UCSD-AML1 (cell line): ENCODE measurements around the gene EGFL6.

ENCODE experiments used
- DNase-seq: peaks from one replicate; lab custom pipeline; 2025; ENCODE audit not compliant: unreplicated experiment; lab: John Stamatoyannopoulos, UW

EGFL6 gene, protein sequence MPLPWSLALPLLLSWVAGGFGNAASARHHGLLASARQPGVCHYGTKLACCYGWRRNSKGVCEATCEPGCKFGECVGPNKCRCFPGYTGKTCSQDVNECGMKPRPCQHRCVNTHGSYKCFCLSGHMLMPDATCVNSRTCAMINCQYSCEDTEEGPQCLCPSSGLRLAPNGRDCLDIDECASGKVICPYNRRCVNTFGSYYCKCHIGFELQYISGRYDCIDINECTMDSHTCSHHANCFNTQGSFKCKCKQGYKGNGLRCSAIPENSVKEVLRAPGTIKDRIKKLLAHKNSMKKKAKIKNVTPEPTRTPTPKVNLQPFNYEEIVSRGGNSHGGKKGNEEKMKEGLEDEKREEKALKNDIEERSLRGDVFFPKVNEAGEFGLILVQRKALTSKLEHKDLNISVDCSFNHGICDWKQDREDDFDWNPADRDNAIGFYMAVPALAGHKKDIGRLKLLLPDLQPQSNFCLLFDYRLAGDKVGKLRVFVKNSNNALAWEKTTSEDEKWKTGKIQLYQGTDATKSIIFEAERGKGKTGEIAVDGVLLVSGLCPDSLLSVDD

DNA sequence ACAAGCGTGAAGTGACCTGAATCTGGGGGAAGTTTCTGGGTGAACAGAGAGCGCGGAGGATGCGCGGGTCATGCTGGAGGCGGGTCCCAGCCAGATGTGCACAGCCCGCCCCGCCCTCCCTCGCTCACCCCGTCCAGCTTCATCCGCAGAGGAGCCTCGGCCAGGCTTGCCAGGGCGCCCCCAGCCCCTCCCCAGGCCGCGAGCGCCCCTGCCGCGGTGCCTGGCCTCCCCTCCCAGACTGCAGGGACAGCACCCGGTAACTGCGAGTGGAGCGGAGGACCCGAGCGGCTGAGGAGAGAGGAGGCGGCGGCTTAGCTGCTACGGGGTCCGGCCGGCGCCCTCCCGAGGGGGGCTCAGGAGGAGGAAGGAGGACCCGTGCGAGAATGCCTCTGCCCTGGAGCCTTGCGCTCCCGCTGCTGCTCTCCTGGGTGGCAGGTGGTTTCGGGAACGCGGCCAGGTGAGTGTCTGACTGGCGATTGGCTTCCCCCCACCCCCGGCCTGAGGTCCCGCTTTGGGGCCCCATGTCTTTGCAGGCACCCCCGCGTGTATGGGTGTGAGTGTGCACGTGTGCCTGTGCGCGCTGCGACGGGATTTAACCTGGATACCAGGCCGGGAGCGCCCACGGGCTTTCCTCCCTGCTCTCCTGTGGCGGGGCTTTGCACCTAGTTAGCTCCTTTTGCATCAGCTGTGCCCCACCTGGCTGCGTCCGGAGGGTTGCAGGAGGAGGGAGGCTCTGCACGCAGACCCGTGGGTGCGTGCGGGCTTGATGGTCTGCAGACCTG, at the start of gene EGFL6:
Gene EGFL6 (plus strand): TSS at position 123 of the 782 bp plus-strand sequence. CDS start 261 bp downstream, at position 384.
- DNase-seq: no peak

DNA sequence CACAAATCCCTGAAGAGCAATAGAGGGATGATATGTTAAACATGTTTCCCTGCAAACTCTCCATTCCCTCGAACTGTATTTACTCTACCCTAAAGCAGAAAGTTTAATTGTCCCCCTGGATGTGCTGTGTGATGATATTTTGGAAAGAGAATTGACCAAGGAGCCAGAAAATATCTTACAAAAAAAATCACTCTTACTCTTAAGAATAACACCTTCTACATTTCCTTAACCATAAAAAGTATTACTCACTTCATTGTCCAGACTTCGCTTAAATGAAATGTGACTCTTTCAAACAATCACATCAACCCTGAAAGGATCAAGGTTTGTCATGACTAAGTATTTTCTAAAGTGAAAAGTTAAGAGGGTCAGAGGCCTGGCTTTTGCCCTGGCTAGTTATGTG, 49.0 kb upstream of the EGFL6 start:
- no peak for DNase-seq

DNA sequence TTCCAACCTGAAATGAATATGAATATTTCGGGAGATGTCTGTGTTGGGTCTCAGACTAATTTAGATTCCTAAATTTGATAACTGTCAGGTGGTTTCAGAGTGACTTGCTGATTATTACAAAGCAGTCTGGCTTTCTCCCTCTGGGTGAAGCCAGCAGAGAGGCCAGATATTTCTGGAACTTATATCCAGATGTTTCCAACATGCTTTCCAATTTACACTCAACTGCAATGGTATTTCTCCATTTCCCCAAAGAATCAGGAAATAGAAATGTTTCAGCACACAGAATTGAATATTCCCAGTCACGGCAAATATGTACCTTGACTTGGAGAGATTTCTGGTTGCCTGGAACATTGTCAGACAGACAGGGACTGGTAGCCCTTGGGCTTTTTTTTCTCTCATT, 48.5 kb upstream of the EGFL6 start:
- no peak for DNase-seq

DNA sequence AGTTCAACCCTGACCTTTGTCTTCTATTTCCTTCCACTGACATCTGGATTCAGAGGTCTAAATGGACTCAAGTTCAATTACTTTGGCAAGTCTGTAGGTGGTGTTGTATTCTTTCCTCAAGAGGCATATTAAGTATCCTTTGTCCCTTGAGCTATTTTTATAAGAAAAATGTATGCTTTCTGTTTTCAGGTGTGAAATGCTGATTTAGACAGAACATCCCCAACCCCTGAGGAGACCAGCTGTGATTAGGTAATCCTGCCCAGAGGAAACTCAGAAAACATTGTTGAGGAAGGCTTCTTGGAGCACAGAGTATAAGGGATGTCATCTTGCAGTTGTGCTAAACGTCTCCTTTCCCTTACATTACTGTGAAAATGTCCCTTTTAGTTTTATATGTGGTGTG, 46.6 kb upstream of the EGFL6 start:
- no peak for DNase-seq

DNA sequence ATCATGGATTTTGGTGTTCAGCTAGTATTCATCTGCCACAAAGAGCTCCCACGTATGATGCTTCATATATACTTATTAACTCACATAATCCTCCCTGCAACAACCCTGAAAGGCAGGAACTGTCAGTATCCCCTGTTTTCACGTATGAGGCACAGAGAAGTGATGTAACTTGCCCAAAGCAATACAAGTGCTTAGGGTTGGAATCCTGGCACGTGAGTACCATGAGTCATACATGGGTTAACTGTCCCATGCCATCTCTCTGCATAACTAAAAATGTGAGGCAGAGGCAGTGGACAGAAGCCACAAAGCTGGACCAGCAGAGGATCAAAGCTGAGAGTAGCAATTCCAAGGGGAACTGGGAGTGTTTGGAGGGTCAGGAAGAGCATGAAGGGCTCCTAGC, 35.7 kb upstream of the EGFL6 start:
- DNase-seq: no peak

DNA sequence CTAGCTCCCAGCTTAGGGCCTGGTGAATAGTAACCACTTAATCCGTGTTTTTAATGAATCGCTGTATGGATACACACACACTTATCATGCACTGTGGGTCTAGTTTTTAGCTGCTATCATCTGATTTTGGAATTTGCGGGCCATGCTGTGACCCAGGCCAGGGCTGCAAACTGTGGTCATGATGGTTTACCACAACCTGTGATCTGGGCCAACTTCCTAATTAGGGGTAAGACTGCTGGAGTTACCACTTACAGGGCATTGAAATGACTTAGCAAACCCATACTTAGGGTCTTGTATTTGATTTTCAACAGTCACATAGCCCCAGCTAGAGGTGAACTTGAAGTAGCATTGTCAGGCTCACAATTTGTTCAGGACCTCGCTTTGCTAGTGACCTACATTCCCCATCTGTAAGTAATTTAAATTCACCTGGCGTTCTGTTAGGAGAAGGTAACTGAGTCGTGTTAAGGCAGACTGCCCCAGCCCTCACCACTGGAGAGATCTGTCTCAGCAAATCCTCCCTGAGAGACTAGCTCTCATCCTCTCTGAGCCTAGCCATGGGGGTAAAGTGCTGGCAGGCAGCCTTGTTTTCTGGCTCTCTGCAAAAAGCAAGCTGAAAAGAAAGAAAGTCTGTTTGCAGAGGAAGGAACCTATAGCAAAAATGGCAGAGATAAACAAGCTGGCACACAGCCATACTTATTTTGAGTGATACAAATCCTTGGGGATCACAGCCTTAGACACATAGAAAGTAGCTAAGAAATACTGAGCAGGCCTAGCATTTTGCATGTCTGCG, 33.8 kb upstream of the EGFL6 start:
- DNase-seq: no peak

DNA sequence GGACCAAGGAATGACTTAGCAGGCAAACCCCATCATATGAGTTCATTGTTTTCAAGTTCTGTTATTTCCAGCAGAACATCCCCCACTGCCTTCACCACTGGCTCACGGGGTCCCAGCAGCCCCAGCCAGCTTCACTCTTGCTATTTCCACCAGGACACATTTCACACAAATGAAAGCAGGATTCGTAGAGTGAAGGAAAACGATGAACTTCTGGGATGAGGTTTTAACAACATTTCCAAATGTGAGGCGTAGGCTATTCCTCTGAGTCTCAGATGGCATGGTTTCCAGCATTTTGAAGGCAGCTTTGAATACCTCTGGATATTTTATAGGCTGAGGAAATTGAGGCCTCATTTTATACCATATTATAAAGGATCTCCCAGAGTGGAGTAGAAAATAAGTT, 32.9 kb upstream of the EGFL6 start:
- DNase-seq: no peak

DNA sequence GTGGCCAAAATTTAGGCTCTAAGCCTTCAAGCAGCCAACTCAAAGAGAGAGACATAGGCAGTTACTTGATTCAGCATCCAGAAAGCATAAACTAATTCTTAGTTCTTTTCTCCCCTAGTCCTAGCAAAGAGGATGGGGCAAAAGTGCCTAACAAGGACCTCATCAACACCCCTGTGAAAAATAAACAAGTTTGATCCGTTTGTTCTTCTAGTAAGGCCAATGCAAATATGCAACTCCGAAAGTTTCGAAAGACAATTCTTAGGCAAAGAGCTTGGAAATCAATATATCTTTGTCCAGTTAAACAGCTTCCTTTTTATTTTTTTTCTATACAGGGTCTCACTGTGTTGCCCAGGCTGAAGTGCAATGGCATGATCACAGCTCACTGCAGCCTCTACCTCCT, 31.0 kb upstream of the EGFL6 start:
- no peak for DNase-seq

DNA sequence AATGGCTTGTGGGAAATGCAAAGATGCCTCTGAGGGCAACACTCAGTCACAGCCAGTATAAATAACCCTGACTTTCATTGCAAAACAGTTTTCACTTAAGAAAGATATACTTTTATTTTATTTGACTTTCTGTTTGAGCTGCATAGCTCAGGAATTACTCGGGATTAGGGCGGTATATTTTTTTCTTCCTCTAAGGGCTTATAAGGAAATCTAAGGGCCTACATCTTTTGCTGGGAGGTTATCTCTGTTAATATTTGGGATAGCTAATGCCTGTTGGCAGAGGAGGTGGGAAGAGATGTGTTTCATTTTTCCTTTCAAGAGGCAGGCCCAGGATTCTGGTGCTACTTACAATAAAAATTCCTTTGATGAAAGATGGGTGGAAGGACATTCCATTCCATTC, 28.8 kb upstream of the EGFL6 start:
- no peak for DNase-seq

DNA sequence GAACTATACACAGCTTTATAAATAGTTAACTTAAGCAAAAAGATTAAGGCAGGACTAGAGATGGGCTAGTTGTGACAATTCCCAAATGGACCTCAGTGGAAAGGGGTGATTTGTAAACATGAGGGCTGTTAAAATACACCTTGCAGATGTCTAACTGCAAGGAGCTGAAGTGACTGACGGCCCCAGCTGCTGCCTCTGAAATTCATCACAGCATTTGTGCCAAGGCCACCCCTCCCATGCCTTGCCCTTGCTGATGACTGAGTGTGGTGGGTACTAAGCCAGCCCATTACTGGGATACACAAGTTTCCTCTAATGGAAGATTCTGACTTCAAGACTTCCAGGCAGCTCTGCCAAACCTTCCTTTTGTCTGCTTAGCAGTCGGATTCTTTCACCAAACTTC, 23.7 kb upstream of the EGFL6 start:
- no peak for DNase-seq

DNA sequence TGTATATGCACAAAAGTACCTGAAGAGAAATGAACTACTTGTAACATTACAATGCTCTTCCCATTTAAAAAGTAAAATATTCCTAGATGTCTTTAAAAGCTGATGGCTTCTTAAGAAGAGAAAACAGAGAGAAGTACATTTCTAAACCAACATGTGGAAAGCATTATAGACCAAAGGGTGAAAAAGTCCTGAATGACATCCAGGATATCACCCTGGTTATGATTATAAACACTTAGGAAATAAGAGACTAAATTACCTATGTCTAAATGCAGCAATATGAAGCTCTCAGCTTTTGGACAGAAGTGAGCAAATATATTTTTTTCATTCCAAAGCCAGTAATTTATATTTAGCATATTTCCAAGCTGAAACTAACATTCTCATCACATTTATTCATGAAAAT, 21.7 kb upstream of the EGFL6 start:
- no peak for DNase-seq

DNA sequence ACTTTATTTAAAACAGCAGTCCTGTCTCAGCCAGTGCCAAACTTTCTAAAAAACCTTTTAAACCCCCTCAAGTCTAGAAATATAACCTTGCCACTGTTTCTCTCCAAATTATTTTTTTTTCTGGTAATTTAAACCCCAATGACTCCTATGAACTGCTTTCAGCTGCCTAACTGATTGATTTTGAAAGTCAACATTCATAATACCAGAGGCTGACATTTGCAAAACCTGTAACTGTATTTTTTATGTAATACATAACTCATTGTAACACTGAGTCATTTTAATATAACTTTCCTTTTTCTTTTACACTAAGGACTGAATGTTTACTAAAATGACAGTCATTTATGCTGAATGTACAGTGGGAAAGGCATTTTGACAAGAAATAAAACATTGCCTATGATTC, 19.1 kb upstream of the EGFL6 start:
- DNase-seq: no peak

DNA sequence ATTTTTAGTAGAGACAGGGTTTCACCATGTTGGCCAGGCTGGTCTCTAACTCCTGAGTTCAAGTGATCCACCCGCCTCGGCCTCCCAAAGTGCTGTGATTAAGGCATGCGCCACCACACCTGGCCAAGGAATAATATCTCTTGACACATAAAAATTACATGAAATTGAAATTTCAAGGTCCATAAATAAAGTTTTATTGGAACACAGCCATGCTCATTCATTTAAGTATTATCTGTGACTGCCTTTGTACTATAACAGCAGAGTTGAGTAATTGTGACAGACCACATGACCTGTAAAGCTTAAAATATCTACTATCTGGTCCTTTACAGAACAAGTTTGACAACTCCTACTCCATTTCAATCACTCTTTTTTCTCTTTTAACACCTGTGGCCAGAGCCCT, 17.8 kb upstream of the EGFL6 start:
- DNase-seq: no peak

DNA sequence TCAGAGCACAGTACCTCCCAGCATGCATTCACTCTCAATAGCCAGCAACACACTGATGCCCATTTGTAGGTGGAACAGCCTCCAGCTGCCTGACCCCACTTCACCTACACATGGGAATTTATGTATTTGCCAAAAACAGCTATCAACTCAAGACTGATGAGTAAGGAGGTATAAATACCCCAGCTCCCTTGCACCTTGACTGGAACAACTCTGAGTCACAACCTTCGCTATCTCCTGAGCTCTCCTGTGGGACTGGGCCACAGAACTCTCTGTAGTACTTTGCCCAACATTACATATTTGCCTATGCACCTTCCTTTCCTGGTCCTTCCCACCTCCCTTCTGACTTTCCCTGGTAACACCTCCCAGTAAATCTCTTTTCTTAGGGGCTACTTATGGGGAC, 16.5 kb upstream of the EGFL6 start:
- no peak for DNase-seq

DNA sequence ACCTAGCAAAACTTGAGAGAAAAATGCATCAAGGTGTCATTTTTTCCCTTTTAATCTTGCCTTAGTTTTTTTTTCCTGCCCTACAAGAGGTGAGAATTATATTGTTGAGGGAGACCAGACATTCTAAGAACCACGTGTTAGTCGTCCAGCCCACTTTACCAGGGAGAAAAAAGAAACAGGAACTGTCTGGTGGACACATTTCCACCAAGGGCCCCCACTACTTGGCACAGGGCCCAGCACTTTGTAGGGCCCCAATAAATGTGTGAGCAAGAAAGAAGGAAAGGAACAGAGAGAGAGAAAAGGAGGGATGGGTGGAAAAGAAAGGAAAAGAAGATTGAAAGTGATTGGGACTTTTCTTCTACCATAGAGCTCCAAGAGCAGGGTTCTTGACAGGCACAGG, 3.9 kb upstream of the EGFL6 start:
- DNase-seq: no peak

DNA sequence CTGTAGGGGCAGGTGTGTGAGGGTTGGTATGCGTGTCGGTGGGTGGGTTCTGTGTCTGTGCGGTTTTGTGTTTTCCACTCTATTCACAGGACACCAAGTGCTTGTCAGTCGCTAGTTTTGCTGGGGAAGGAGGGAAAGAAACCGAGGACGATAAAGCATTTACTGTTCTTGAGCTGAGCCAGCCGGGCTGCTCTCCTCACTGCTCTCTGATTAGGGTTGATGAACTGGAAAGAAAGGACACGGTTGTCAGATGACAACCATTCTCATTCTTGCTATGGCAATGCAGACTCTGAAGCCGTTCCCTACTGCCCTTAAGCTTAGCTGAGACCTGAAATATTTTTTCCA, 832 bp downstream of the EGFL6 start:
- no peak for DNase-seq

DNA sequence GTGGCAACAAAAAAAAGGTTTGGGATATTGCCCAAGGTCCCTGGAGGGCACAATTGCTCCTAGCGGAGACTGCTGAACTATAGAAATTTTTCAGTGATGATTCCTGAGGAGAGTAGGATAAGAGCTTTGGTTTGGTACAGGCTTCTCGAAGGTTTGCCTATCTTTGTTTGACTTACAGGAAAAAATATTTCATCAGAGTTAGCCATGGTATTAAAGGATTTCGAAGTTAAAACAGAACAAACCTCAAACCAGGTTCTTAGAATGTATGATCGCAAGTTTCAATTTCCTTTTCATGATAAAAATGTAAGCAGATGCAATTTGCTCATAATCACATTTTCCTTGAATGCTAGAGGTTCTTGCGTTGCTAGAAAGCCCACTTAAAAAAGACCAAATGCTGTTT, 1.7 kb downstream of the EGFL6 start:
- DNase-seq: no peak

DNA sequence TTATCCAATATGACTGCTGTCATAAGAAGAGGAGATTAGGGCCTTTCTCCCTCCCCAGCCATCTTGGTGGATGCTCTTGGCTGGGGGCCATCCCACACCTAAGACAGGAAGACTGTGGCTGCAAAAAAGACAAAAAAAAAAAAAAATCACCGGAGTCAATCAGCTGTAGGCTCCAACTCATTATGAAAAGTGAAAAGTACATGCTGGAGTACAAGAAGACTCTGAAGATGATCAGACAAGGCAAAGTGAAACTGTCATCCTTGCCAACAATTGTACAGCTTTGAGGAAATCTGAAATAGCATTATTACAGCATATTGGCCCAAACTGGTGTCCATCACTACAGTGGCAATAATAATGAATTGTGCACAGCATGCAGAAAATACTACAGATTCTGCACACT, 5.2 kb downstream of the EGFL6 start:
- no peak for DNase-seq

DNA sequence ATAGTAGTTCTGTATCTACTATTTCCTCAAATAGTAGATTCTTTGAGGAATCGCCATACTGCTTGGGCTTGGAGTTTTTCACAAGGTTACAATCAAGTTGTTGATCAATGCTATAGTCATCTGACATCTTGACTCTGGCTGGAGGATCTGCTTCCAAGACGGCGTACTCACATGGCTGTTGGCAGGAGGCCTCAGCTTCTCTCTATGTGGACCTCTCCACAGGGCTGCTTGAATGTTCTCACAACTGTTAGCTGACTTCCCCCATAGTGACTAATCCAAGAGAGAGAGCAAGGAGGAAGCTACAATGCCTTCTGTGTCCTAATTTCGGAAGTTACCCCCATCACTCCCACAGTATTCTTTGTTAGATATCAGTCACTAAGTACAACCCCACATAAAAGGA, 10.3 kb downstream of the EGFL6 start:
- no peak for DNase-seq

DNA sequence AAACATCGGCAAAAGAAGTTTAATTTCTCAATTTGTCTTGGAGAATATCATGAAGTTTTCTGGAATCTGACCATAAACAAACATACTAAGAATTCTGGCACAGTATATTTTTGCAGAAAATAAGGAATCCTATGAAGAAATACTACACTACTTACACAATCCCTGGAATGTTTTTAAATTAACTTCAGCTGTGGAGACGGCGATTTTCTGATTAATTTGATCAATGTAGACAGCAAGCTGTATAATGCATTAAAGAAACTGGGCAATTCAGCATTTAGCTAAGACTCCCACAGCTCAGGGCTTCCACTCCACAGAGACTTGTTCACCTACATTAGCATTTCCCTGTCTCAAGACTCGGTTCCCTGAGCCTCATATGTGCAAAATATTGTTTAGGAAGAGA, 12.2 kb downstream of the EGFL6 start:
- DNase-seq: no peak

DNA sequence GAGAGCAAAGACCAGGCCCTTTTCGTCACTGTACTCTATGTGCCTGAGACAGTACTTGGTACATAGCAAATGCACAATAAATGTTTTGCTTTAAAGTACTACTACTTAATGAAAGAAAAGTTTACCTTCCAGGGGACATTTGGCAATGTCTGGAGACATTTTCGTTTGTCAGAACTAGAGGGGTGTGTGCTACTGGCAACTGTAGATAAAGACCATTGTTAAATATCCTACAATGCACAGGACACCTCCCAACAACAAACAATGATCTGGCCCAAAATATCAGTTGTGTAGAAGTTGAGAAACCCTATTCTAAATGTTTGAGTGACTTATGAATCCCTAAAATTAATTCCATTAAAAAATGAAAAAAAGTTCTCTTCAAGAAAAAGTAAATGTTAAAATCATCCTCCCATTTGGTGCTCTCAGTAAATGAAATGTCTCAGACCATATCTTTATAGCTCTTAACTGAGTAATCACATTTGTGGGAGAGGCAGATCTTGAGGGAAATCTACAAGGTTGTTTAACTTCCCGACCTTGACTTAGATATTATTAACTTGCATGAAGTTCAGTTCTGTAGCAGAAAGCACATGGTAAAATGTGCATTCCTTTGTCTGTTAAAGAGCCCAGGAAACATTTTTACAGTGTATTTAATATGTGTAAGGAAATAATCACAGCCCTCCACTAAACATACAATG, 18.5 kb downstream of the EGFL6 start:
- no peak for DNase-seq
